SU-DHL-6 (cell line): ENCODE data around the gene RAB3B.
"Not testable (repeated sequence)": the region's sequence is repeated elsewhere in the genome, so short reads cannot be mapped to it uniquely, and the experiment has no call there.

Source experiments
- H2AFZ ChIP-seq: fragments of 200-600 bp; sonication (generic); 2 replicates; pipeline ENCODE4 v1.6.1; 2014; ENCODE audit warnings: low read depth, mild to moderate bottlenecking, moderate library complexity, mixed read lengths, antibody characterized with exemption, low read length; ENCODE audit not compliant: severe bottlenecking
- H3F3A ChIP-seq: fragments of 200-600 bp; shearing (Covaris generic); 2 replicates; pipeline ENCODE4 v1.6.0; 2016; ENCODE audit warnings: antibody characterized with exemption, mild to moderate bottlenecking; ENCODE audit not compliant: insufficient read depth
- H3K27ac ChIP-seq: fragments of 200-600 bp; sonication (generic); 2 replicates; pipeline ENCODE4 v1.5.1; 2016; ENCODE audit warnings: low read depth, mild to moderate bottlenecking, low read length, moderate library complexity, mixed read lengths
- H3K27me3 ChIP-seq: fragments of 200-600 bp; sonication (generic), shearing (Covaris generic); 2 replicates; pipeline ENCODE4 v1.6.0; 2014; ENCODE audit warnings: mild to moderate bottlenecking, low read length
- H3K36me3 ChIP-seq: fragments of 200-600 bp; sonication (generic); 2 replicates; pipeline ENCODE4 v1.6.1; 2014; ENCODE audit warnings: mild to moderate bottlenecking, low read length, mixed read lengths
- H3K4me2 ChIP-seq: fragments of 300-600, 200-600 bp; shearing (Covaris generic), sonication (generic); 2 replicates; pipeline ENCODE4 v1.6.0; 2014; ENCODE audit warnings: low read length, low read depth, mild to moderate bottlenecking; ENCODE audit not compliant: poor library complexity, severe bottlenecking
- H3K4me3 ChIP-seq: fragments of 200-600 bp; sonication (generic); 2 replicates; pipeline ENCODE4 v1.5.1; 2014; ENCODE audit warnings: antibody characterized with exemption, low read length, mild to moderate bottlenecking, mixed read lengths; ENCODE audit not compliant: insufficient read depth, poor library complexity, severe bottlenecking
- H3K79me2 ChIP-seq: fragments of 200-600 bp; sonication (generic); 2 replicates; pipeline ENCODE4 v1.6.1; 2014; ENCODE audit warnings: mild to moderate bottlenecking, low read length, moderate library complexity; ENCODE audit not compliant: insufficient read depth
- H3K9ac ChIP-seq: fragments of 200-600 bp; sonication (generic); 2 replicates; pipeline ENCODE4 v1.7.0; 2014; ENCODE audit warnings: mild to moderate bottlenecking, low read length
- H3K9me2 ChIP-seq: fragments of 200-600 bp; sonication (generic); replicated peaks from 2 replicates; pipeline ENCODE4 v1.6.1; 2014; ENCODE audit warnings: low read length; ENCODE audit not compliant: insufficient read depth
- H3K9me3 ChIP-seq: fragments of 200-600 bp; sonication (generic); 2 replicates; pipeline ENCODE4 v1.6.1; 2014; ENCODE audit warnings: low read length, mixed read lengths; ENCODE audit not compliant: insufficient read depth
- H4K20me1 ChIP-seq: fragments of 200-600 bp; sonication (generic); 2 replicates; pipeline ENCODE4 v1.6.1; 2014; ENCODE audit warnings: low read depth, mild to moderate bottlenecking, antibody characterized with exemption, low read length, moderate library complexity, mixed read lengths
- EZH2phosphoT487 ChIP-seq: fragments of 200-600 bp; sonication (generic), shearing (Covaris generic); conservative IDR thresholded peaks from 2 replicates; pipeline ENCODE4 v1.6.1; 2018; ENCODE audit warnings: mild to moderate bottlenecking, antibody characterized with exemption, low read length, moderate library complexity, mixed read lengths
- TF ChIP-seq, protein P1 (sequence below): fragments of 200-600 bp; sonication (generic); IDR thresholded peaks from one replicate; pipeline ENCODE4 v1.5.1; 2017; ENCODE audit warnings: antibody characterized with exemption, mild to moderate bottlenecking, low read length, moderate library complexity; ENCODE audit not compliant: insufficient read depth, poor library complexity, severe bottlenecking

RAB3B gene

DNA sequence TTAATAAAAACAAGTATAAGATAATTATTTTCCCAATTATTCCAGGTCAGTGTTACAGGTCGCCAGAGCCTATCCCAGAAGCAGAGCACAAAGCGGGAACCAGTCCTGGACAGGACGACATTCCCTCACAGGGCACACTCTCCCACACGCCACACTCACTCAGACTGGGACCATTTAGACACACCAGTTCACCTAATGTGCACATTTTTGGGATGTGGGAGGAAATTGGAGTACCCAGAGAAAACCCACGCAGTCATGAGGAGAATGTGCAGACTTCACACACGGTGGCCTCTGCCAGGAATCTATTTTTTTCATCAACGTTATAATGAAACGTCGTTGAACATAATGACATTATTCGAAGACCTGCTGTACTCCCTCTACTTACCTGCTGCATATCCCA is 91.5 kb downstream of the RAB3B start:
- Histone ChIP-seq H3K27ac (no peak overlapping the region), H3K27me3 (no peaks in the 10 kb centered on the region), H3K4me3 (no peak overlapping the region), H3F3A (no peaks in the 10 kb centered on the region), H3K9ac (no peak overlapping the region), H3K4me2 (no peak overlapping the region), H3K9me2 (no peaks in the 10 kb centered on the region), H4K20me1 (no peaks in the 10 kb centered on the region), H3K36me3 (no peaks in the 10 kb centered on the region), H3K9me3 (no peaks in the 10 kb centered on the region), H3K79me2 (no peaks in the 10 kb centered on the region), H2AFZ (no peak overlapping the region)
- TF ChIP-seq EZH2phosphoT487, result no peak
- TF ChIP-seq, protein P1, sequence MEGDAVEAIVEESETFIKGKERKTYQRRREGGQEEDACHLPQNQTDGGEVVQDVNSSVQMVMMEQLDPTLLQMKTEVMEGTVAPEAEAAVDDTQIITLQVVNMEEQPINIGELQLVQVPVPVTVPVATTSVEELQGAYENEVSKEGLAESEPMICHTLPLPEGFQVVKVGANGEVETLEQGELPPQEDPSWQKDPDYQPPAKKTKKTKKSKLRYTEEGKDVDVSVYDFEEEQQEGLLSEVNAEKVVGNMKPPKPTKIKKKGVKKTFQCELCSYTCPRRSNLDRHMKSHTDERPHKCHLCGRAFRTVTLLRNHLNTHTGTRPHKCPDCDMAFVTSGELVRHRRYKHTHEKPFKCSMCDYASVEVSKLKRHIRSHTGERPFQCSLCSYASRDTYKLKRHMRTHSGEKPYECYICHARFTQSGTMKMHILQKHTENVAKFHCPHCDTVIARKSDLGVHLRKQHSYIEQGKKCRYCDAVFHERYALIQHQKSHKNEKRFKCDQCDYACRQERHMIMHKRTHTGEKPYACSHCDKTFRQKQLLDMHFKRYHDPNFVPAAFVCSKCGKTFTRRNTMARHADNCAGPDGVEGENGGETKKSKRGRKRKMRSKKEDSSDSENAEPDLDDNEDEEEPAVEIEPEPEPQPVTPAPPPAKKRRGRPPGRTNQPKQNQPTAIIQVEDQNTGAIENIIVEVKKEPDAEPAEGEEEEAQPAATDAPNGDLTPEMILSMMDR, result no peak

DNA sequence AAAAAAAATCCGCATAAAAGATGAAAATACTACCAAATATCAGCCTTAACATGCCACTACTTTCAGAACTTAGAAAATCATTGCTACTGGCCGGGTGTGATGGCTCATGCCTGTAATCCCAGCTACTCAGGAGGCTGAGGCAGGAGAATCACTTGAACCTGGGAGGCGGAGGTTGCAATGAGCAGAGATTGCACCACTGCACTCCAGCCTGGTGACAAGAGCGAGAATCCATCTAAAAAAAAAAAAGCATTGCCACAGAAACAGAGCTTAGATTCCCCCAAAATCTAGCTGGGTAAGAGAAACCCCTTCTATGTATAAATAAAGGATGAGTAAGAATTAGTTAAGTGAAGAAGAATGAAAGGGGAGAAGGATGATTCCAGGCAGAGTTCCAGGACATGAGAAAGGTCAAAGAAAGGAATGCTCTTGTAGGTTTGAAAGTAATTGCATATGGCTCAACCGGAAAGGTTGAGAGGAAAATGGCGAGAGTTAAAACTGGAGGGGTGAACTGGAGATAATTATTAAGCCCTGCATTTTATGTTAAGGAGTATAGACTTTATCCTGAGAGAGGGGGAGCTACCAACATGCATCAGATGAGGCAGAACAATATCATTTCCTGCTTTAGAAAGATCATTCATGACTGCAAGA is 92.3 kb downstream of the RAB3B start:
- Histone ChIP-seq H3K4me2 (no peak overlapping the region), H2AFZ (no peak overlapping the region), H3K9ac (no peak overlapping the region), H3K27ac (no peak overlapping the region), H3K9me2 (no peaks in the 10 kb centered on the region), H3K36me3 (no peaks in the 10 kb centered on the region), H4K20me1 (no peaks in the 10 kb centered on the region), H3K79me2 (no peaks in the 10 kb centered on the region), H3K4me3 (no peak overlapping the region), H3F3A (no peaks in the 10 kb centered on the region), H3K9me3 (no peaks in the 10 kb centered on the region), H3K27me3 (no peaks in the 10 kb centered on the region)
- no peak for TF ChIP-seq EZH2phosphoT487
- TF ChIP-seq, protein P1, result no peak

DNA sequence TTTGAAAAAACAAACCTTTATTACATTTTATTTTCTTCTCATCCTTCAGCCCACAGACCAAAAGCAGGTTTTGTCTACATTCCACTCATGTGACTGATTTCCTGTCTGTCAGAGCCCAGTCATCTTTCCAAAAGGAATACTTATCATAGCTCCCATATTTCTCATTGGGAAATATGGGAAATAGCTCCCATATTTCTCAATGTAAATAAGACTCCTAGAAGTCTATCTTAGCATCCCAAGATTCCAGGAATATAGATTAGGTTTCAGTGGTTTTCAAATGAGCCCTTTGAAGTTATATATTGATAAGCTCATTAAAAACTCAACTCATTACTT is 92.8 kb downstream of the RAB3B start:
- no peaks in the 10 kb centered on the region for H3K79me2 ChIP-seq
- no peaks in the 10 kb centered on the region for H3K9me2 ChIP-seq
- TF ChIP-seq, protein P1, result no peak
- no peak for TF ChIP-seq EZH2phosphoT487
- no peaks in the 10 kb centered on the region for H3F3A ChIP-seq
- H2AFZ ChIP-seq, result no peak overlapping the region
- no peak overlapping the region for H3K4me2 ChIP-seq
- H3K9me3 ChIP-seq, result no peaks in the 10 kb centered on the region
- H3K4me3 ChIP-seq, result no peak overlapping the region
- no peaks in the 10 kb centered on the region for H3K36me3 ChIP-seq
- no peak overlapping the region for H3K9ac ChIP-seq
- no peaks in the 10 kb centered on the region for H3K27me3 ChIP-seq
- no peaks in the 10 kb centered on the region for H4K20me1 ChIP-seq
- no peak overlapping the region for H3K27ac ChIP-seq

DNA sequence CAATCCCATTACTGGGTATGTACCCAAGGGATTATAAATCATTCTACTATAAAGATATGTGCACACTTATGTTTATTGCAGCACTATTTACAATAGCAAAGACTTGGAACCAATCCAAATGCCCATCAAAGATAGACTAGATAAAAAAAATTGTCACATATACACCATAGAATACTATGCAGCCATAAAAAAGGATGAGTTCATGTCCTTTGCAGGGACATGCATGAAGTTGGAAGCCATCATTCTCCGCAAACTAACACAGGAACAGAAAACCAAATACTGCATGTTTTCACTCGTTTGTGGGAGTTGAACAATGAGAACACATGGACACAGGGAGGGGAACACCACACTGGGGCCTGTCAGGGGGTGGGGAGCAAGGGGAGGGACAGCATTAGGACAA is 95.8 kb downstream of the RAB3B start:
- H3K27ac ChIP-seq, H3K4me2 ChIP-seq, H3K36me3 ChIP-seq, H3K9me2 ChIP-seq, H4K20me1 ChIP-seq, H2AFZ ChIP-seq, H3K9ac ChIP-seq, H3K4me3 ChIP-seq, H3F3A ChIP-seq, H3K9me3 ChIP-seq, H3K79me2 ChIP-seq, H3K27me3 ChIP-seq: not testable (repeated sequence)
